HG02943 (cell line): Measurements from ENCODE around the gene SYT8.

Experiments
- ATAC-seq: cut with Tn5 transposase; IDR thresholded peaks from one replicate; pipeline ENCODE4 v1.9.1; 2021; ENCODE audit warnings: mild to moderate bottlenecking, low read depth, moderate library complexity; ENCODE audit not compliant: unreplicated experiment

SYT8 gene

GRCh38 chr11:1817000-1817399 is 17.8 kb upstream of the SYT8 start:
- ATAC-seq = no peak

- ATAC-seq = no peak
Measured at GRCh38 chr11:1817511-1817910, 17.3 kb upstream of the SYT8 start.

GRCh38 chr11:1819074-1819473 is 15.7 kb upstream of the SYT8 start:
- ATAC-seq = no peak

GRCh38 chr11:1820463-1821325 is 14.1 kb upstream of the SYT8 start:
- no peak for ATAC-seq

GRCh38 chr11:1821562-1821961 is 13.2 kb upstream of the SYT8 start:
- no peak for ATAC-seq

GRCh38 chr11:1822648-1823375 is 12.0 kb upstream of the SYT8 start:
- ATAC-seq = no peak

GRCh38 chr11:1823376-1824220 is 11.2 kb upstream of the SYT8 start:
- ATAC-seq = no peak

GRCh38 chr11:1824221-1825038 is 10.4 kb upstream of the SYT8 start:
- ATAC-seq = no peak

GRCh38 chr11:1825039-1825740 is 9.6 kb upstream of the SYT8 start:
- ATAC-seq = no peak

- no peak for ATAC-seq
Measured at GRCh38 chr11:1825785-1826451, 8.9 kb upstream of the SYT8 start.

GRCh38 chr11:1826552-1827094 is 8.2 kb upstream of the SYT8 start:
- ATAC-seq = no peak

GRCh38 chr11:1827095-1827813 is 7.5 kb upstream of the SYT8 start:
- no peak for ATAC-seq

- no peak for ATAC-seq
Measured at GRCh38 chr11:1827931-1828330, 6.9 kb upstream of the SYT8 start.

GRCh38 chr11:1828542-1828941 is 6.2 kb upstream of the SYT8 start:
- ATAC-seq = no peak

- ATAC-seq = no peak
Measured at GRCh38 chr11:1829039-1829820, 5.6 kb upstream of the SYT8 start.

- ATAC-seq = no peak
Measured at GRCh38 chr11:1830004-1830321, 4.8 kb upstream of the SYT8 start.
